Stimulated activated CD4-positive, alpha-beta T cell treated with anti-CD3 and anti-CD28 coated beads, Interleukin-4, amount 100 ng/mL, for 48 hours (primary cell): ENCODE data around the gene WDR54.
"Not testable (repeated sequence)": the region's sequence is repeated elsewhere in the genome, so short reads cannot be mapped to it uniquely, and the experiment has no call there.

Experiments
- DNase-seq, 2 donors: peaks; one replicate each; pipeline ENCODE4 v3.0.0-alpha.2; 2020; ENCODE audit warnings: low read depth in 2 of 2

Gene WDR54

GRCh38 chr2:74457129-74457548, 35.6 kb downstream of the WDR54 start:
- no peak for DNase-seq

GRCh38 chr2:74457549-74458131, 36.1 kb downstream of the WDR54 start:
- peak; percentile 72 to 80 for DNase-seq

- DNase-seq = peak; percentile 95 to 99
Measured at GRCh38 chr2:74458132-74458937, 36.8 kb downstream of the WDR54 start, which contains the start of gene WBP1. TSS of gene WBP1 (plus strand) at chr2:74458438. CDS start at chr2:74458603, 165 bp downstream.

GRCh38 chr2:74458938-74459363, 37.4 kb downstream of the WDR54 start:
- DNase-seq = no peak

GRCh38 chr2:74459503-74460118, 38.1 kb downstream of the WDR54 start:
- not testable (repeated sequence) for DNase-seq

- not testable (repeated sequence) for DNase-seq
Measured at GRCh38 chr2:74460187-74460586, 38.7 kb downstream of the WDR54 start.

GRCh38 chr2:74461187-74462053, 39.9 kb downstream of the WDR54 start:
- no peak for DNase-seq

GRCh38 chr2:74462054-74462785, 40.7 kb downstream of the WDR54 start:
- no peak for DNase-seq

GRCh38 chr2:74462786-74463105, 41.2 kb downstream of the WDR54 start:
- no peak for DNase-seq

- DNase-seq = no peak
Measured at GRCh38 chr2:74464406-74464805, 42.9 kb downstream of the WDR54 start.

- DNase-seq = not testable (repeated sequence)
Measured at GRCh38 chr2:74470742-74471141, 49.2 kb downstream of the WDR54 start.

GRCh38 chr2:74471332-74472065, 50.0 kb downstream of the WDR54 start:
- DNase-seq = no peak

- peak; percentile 95 to 96 for DNase-seq
Measured at GRCh38 chr2:74472086-74472944, 50.8 kb downstream of the WDR54 start, which contains the start of gene MRPL53. TSS of gene MRPL53 (minus strand) at chr2:74472680. CDS start at chr2:74472660, 20 bp downstream.

GRCh38 chr2:74472945-74473258, 51.4 kb downstream of the WDR54 start:
- DNase-seq = no peak

- DNase-seq = no peak
Measured at GRCh38 chr2:74474481-74474880, 53.0 kb downstream of the WDR54 start.

- no peak for DNase-seq
Measured at GRCh38 chr2:74474899-74475298, 53.4 kb downstream of the WDR54 start.
